ENCODE measurements around the gene ALKBH8. TPM values are rescaled to one million over a fixed set of nuclear protein-coding genes. Genes with fewer than 3 reads are reported as not detected.

ALKBH8 gene
- total and polyA plus RNA-seq, 2 of the 8 experiments (the other 6 are each of a cell fraction or from before 2014, with no cell fraction given) = 3.6 to 11.9 TPM

DNA sequence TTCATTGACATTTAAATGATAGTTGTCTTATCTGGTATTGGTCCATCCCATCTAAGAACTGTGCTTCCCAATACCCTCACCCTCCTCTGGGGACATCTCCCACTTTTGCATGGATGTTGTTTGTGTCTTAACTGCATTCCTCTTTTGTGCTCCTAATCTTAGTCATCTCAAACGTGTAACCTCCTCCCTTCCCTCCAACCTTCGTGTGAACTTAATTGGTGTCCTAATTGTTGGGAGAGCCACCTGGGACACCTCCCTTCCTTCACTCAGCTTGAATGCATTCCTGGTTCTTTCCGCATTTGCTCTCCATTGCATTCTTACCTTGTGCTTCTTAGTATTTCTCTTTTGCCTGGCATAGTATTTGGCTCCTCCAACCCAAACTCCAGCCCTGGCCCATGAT lies 15.6 kb upstream of the ALKBH8 start:
- Histone ChIP-seq H4K91ac (replicated peaks; ENCODE audit: insufficient read length, low read length) (no peak overlapping the region), H3K23ac (ENCODE audit: insufficient read length) (no peak overlapping the region), H2BK120ac (replicated peaks; ENCODE audit: low read depth, low read length) (no peak overlapping the region), H3K14ac (ENCODE audit: insufficient read length) (no peak overlapping the region), H3K4me1 (replicated peaks in 1 of 4; ENCODE audit: control insufficient read depth in 3 of 4, insufficient read depth in 4 of 4, low read length in 3 of 4) (peaks cover 0 to 4% (median 2%) of the 10 kb centered on the region in 4 experiments; a peak in 2 of 7 replicates), H3K4me2 (ENCODE audit: insufficient read depth in 1 of 2, low read depth in 2 of 2, low read length in 2 of 2) (no peak overlapping the region), H3K27ac (ENCODE audit: low read depth, low read length) (no peak overlapping the region), H3K4ac (replicated peaks; ENCODE audit: insufficient read length, low read depth, low read length) (no peak overlapping the region), H4K8ac (ENCODE audit: extremely low read depth, insufficient read depth, low read length) (no peak overlapping the region), H3K23me2 (ENCODE audit: low read depth, low read length) (no peaks in the 10 kb centered on the region), H3K27me3 (replicated peaks in 1 of 4; ENCODE audit: control insufficient read depth in 3 of 4, extremely low read depth in 1 of 4, insufficient read depth in 3 of 4, low read length in 3 of 4) (no peaks in the 10 kb centered on the region), H4K5ac (ENCODE audit: insufficient read length, low read depth, low read length) (no peak overlapping the region), H3K79me1 (ENCODE audit: low read depth, low read length) (no peaks in the 10 kb centered on the region), H3K56ac (replicated peaks; ENCODE audit: insufficient read length, low read depth, low read length) (no peak overlapping the region), H3K9ac (replicated peaks in 1 of 4; ENCODE audit: extremely low read depth in 1 of 4, low read depth in 3 of 4, low read length in 3 of 4) (no peak overlapping the region), H3K18ac (ENCODE audit: extremely low read depth, low read length) (no peak overlapping the region), H3K4me3 (ENCODE audit: extremely low read depth in 1 of 4, insufficient read depth in 2 of 4, low read depth in 3 of 4, low read length in 4 of 4) (no peak overlapping the region), H2BK20ac (ENCODE audit: low read length) (no peak overlapping the region), H3K36me3 (ENCODE audit: control insufficient read depth in 2 of 4, insufficient read depth in 4 of 4, low read length in 3 of 4) (no peaks in the 10 kb centered on the region), H2AK5ac (ENCODE audit: low read depth, low read length) (no peak overlapping the region), H2BK15ac (ENCODE audit: low read length) (no peak overlapping the region), H2BK5ac (ENCODE audit: low read depth, low read length) (no peak overlapping the region), H3K79me2 (ENCODE audit: control insufficient read depth in 1 of 2, insufficient read depth in 2 of 2, low read length in 2 of 2) (no peaks in the 10 kb centered on the region), H3K9me3 (ENCODE audit: insufficient read depth in 2 of 2, low read depth in 1 of 2, low read length in 1 of 2) (no peaks in the 10 kb centered on the region), H2AFZ (ENCODE audit: low read length) (peak overlapping the region; percentile 82), H2BK12ac (ENCODE audit: low read depth, low read length) (no peak overlapping the region), H4K20me1 (replicated peaks in 1 of 2; ENCODE audit: control insufficient read depth in 1 of 2, insufficient read depth in 2 of 2, low read length in 2 of 2) (no peaks in the 10 kb centered on the region)
- POLR2A ChIA-PET (ENCODE audit: partially characterized antibody) = no interaction called here
- DNase-seq (ENCODE audit: low read depth in 1 of 2, low spot score in 2 of 2) (no peak), FAIRE-seq (no peak)
- WGBS, 2 experiments (ENCODE audit: extremely low coverage in 1 of 2, insufficient coverage in 1 of 2, insufficient read length in 1 of 2, insufficient replicate concordance in 2 of 2, low coverage in 1 of 2, low lambda C conversion rate in 2 of 2, missing lambda C conversion rate in 1 of 2) = 34% methylated on average over 3 of the region's 3 CpGs; no CpG with 5 or more reads in 1 of the 2 experiments
- CTCF ChIA-PET (ENCODE audit: partially characterized antibody) = interaction anchor here (3.1 to 25.0 kb wide), 2 partner anchors 17 to 103 kb away, joined by 10 to 398 read pairs; no protein-coding TSS in a partner anchor
- TF ChIP-seq TEAD4 (IDR thresholded peaks at IDR 0.05; ENCODE audit: low read depth, low read length) (peak; percentile 58), YY1 (IDR thresholded peaks at IDR 0.05; ENCODE audit: low read depth, low read length) (no peak)
- TF ChIP-seq, protein P1, sequence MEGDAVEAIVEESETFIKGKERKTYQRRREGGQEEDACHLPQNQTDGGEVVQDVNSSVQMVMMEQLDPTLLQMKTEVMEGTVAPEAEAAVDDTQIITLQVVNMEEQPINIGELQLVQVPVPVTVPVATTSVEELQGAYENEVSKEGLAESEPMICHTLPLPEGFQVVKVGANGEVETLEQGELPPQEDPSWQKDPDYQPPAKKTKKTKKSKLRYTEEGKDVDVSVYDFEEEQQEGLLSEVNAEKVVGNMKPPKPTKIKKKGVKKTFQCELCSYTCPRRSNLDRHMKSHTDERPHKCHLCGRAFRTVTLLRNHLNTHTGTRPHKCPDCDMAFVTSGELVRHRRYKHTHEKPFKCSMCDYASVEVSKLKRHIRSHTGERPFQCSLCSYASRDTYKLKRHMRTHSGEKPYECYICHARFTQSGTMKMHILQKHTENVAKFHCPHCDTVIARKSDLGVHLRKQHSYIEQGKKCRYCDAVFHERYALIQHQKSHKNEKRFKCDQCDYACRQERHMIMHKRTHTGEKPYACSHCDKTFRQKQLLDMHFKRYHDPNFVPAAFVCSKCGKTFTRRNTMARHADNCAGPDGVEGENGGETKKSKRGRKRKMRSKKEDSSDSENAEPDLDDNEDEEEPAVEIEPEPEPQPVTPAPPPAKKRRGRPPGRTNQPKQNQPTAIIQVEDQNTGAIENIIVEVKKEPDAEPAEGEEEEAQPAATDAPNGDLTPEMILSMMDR (IDR thresholded peaks at IDR 0.05; ENCODE audit: control extremely low read depth in 1 of 3, insufficient read depth in 1 of 3, low read depth in 1 of 3, low read length in 3 of 3) = peak in 1 of 3 experiments; percentile 11; a peak in 1 of 4 replicates
